Activated CD4-positive, CD25-positive, alpha-beta regulatory T cell (primary cell): ENCODE measurements around the gene RAC2.
"Not testable (repeated sequence)": the region's sequence is repeated elsewhere in the genome, so short reads cannot be mapped to it uniquely, and the experiment has no call there.

Experiments used
- DNase-seq, 4 experiments: peaks; one replicate each; lab custom pipeline; 2025; lab: John Stamatoyannopoulos, UW

The RAC2 gene

GRCh38 chr22:37234736-37235711, 9.0 kb downstream of the RAC2 start:
- no peak for DNase-seq

GRCh38 chr22:37233751-37234631, 10.1 kb downstream of the RAC2 start:
- DNase-seq: no peak

GRCh38 chr22:37233371-37233750, 10.7 kb downstream of the RAC2 start:
- not testable (repeated sequence) for DNase-seq

- DNase-seq: no peak
Measured at GRCh38 chr22:37232140-37232998, 11.7 kb downstream of the RAC2 start.

- DNase-seq: no peak
Measured at GRCh38 chr22:37231406-37232139, 12.5 kb downstream of the RAC2 start.

GRCh38 chr22:37230673-37231405, 13.2 kb downstream of the RAC2 start:
- peak; percentile 26 to 47 (median 36) for DNase-seq

- DNase-seq: peak; percentile 78 to 88 (median 82)
Measured at GRCh38 chr22:37229805-37230672, 14.0 kb downstream of the RAC2 start.

- DNase-seq: no peak
Measured at GRCh38 chr22:37229012-37229804, 14.9 kb downstream of the RAC2 start.

GRCh38 chr22:37228106-37229011, 15.7 kb downstream of the RAC2 start:
- DNase-seq: peak in 2 of 4 experiments; percentile 35 to 37

GRCh38 chr22:37226514-37226913, 17.6 kb downstream of the RAC2 start:
- no peak for DNase-seq

- no peak for DNase-seq
Measured at GRCh38 chr22:37226087-37226486, 18.0 kb downstream of the RAC2 start.

- DNase-seq: no peak
Measured at GRCh38 chr22:37225481-37225880, 18.6 kb downstream of the RAC2 start.

- DNase-seq: no peak
Measured at GRCh38 chr22:37224757-37225420, 19.2 kb downstream of the RAC2 start.

GRCh38 chr22:37223965-37224551, 20.0 kb downstream of the RAC2 start:
- DNase-seq: no peak

- DNase-seq: peak in 2 of 4 experiments; percentile 27
Measured at GRCh38 chr22:37222440-37222971, 21.6 kb downstream of the RAC2 start.
